ENCODE results near the gene GPR161. TPM values are rescaled to one million over a fixed set of nuclear protein-coding genes. Genes with fewer than 3 reads are reported as not detected.

GPR161 gene
- total RNA-seq, 3 donors from 2014 or later, result 2.2 to 13.1 (median 4.2) TPM

DNA sequence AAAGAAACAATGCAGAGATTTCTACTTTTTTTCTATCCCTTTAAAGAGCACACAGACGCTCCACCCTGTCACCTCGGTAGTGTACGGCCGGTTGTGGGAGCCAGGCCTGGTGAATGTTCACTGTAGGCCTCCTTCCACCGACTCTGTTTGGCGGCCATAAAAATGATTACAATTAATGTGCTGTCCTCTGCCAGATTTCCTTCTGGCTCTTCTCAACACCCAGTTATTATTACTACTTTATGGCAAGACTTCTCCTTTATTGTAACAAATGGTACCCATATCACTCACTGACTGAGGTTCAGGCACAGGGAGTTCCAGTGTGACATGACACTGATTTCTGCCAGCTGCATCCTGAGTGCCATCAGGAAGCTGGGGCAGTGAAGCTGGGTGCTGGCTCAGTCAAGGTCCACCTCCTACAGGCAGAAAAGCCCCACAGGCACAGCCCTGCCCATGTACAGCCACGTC is 37.4 kb downstream of the GPR161 start:
- no peaks in the 10 kb centered on the region for H3K4me1 ChIP-seq (ENCODE audit: low read depth)
- ATAC-seq (no peak), DNase-seq (no peak)
- intact Hi-C loops (cut with DNase I, micrococcal nuclease), result no loop called here
- H3K36me3 ChIP-seq (ENCODE audit: low read depth), result no peaks in the 10 kb centered on the region
- no peaks in the 10 kb centered on the region for H3K9me3 ChIP-seq
- TF ChIP-seq, protein P1, sequence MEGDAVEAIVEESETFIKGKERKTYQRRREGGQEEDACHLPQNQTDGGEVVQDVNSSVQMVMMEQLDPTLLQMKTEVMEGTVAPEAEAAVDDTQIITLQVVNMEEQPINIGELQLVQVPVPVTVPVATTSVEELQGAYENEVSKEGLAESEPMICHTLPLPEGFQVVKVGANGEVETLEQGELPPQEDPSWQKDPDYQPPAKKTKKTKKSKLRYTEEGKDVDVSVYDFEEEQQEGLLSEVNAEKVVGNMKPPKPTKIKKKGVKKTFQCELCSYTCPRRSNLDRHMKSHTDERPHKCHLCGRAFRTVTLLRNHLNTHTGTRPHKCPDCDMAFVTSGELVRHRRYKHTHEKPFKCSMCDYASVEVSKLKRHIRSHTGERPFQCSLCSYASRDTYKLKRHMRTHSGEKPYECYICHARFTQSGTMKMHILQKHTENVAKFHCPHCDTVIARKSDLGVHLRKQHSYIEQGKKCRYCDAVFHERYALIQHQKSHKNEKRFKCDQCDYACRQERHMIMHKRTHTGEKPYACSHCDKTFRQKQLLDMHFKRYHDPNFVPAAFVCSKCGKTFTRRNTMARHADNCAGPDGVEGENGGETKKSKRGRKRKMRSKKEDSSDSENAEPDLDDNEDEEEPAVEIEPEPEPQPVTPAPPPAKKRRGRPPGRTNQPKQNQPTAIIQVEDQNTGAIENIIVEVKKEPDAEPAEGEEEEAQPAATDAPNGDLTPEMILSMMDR (IDR thresholded peaks at IDR 0.05), result no peak
- no peak overlapping the region for H3K4me3 ChIP-seq

DNA sequence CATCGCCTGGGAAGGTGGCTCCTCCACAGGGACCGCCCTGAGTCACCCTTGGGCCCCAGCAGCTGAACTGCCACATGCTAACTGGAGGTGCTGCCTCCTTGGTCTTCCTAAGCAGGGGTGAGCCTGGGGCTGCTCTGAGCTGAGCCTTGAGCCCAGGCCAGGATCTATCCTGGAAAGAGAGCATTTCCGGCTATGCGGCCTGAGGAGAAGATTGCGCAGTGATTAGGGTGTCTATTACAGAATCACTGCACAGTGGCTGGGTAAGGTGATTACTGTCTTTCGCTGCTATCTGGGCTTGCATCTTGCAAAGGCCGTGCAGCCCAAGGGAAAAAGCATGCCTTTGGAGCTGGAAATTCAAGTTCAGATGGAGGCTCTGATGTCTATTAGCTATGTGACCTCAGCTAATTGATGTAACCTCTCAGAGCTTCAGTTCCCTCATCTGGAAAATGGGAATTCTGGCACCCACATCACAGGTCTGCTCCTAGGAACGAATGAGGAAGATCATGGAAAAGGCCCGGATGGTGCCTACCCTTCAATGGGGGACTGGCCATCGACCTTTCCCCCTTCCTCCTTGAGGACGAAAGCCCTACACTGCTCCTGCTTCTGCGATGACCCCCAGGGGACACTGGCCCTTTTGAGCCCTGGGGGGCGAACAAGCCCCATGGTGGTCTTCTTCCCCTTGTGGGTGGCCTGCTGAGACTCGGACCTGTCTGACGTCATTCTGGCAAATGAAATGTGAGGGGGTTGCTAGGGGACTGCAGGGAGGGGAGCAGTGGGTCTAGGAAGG is 38.0 kb downstream of the GPR161 start:
- intact Hi-C loops (cut with DNase I, micrococcal nuclease), result no loop called here
- ATAC-seq (no peak), DNase-seq (no peak)
- Histone ChIP-seq H3K9me3 (no peaks in the 10 kb centered on the region), H3K36me3 (ENCODE audit: low read depth) (no peaks in the 10 kb centered on the region), H3K4me3 (no peak overlapping the region), H3K4me1 (ENCODE audit: low read depth) (no peaks in the 10 kb centered on the region)
- TF ChIP-seq, protein P1 (IDR thresholded peaks at IDR 0.05), result no peak

DNA sequence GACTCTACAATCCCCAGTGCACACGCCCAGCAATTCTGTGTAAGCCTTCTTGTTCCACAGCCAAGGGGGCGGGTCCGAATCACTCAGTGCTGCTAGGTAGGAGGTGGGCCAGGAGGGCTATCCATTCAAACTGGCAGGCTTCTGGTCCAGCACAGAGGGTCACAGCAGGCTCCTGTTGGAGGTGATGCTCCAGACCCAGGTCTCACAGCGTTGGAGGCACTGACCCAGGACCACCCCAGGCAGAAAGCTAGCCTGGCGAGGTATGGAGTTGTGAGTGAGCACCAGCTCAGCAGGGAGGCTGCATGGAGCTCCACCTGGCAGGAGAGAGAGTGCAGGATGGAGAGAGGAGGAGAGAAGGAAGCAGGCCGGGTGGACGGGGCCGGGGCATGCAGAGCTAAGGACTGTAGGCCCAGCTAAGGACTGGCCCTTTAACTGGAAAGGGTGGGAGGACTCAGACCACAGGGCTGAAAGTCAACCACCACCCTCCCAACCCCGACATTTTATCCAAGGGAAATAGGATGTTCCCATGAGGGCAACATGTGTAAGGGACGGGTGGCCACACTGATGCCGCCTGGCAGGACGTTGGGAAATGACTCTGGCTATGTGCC is 38.7 kb downstream of the GPR161 start:
- DNase-seq, result no peak

DNA sequence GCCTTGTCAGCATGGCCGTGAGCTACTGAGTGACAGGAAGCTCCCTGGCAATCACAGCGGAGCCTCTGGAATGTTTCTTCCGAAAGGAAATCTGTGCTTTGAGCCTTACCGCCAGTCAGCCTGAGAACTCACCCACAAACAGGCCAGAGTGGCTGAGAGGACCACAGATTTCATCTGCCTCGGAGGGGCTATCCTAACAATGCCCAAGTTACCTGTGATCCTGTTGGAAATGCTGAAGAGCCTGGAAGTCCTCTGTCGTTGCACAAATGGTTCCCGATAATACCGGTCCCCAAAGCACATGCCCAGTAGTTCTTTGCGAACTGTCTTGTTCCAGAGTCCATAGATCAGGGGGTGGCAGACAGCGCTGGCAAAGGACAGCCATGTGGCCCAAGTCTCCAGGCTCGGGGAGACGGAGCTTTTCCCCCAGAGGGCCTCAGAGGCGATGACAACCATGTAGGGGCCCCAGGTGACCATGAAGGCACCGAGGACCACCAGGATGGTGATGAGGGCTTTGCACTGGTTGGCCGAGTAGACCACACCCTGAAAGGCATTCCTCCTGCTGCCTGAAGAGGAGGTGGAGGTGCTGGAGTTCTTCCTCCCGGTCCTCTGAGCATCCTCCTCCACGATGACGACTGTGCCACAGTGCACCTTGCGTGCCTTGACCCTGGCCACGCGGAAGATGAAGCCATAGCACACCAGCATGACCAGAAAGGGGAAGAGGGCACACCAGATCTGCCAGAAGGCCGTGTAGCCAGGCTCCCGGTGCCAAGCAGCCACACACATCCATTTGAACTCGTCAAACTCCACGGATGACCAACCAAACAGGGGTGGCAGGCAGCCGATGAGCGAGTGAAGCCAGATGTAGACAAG is 40.2 kb downstream of the GPR161 start:
- no peak for DNase-seq
- Histone ChIP-seq H3K4me3 (no peak overlapping the region), H3K4me1 (ENCODE audit: low read depth) (peaks cover 11% of the 10 kb centered on the region), H3K9me3 (no peaks in the 10 kb centered on the region), H3K36me3 (ENCODE audit: low read depth) (no peaks in the 10 kb centered on the region)
- intact Hi-C loops (cut with DNase I, micrococcal nuclease), result no loop called here
- TF ChIP-seq, protein P1 (IDR thresholded peaks at IDR 0.05), result no peak
- ATAC-seq, result no peak

More for the DNA sequence above, 38.7 kb downstream of the GPR161 start:
- TF ChIP-seq, protein P1 (IDR thresholded peaks at IDR 0.05), result no peak
- H3K9me3 ChIP-seq, result no peaks in the 10 kb centered on the region
- ATAC-seq, result peak; percentile 45
- intact Hi-C loops (cut with DNase I, micrococcal nuclease), result no loop called here
- peaks cover 4% of the 10 kb centered on the region for H3K4me1 ChIP-seq (ENCODE audit: low read depth)
- H3K36me3 ChIP-seq (ENCODE audit: low read depth), result no peaks in the 10 kb centered on the region
- H3K4me3 ChIP-seq, result no peak overlapping the region

DNA sequence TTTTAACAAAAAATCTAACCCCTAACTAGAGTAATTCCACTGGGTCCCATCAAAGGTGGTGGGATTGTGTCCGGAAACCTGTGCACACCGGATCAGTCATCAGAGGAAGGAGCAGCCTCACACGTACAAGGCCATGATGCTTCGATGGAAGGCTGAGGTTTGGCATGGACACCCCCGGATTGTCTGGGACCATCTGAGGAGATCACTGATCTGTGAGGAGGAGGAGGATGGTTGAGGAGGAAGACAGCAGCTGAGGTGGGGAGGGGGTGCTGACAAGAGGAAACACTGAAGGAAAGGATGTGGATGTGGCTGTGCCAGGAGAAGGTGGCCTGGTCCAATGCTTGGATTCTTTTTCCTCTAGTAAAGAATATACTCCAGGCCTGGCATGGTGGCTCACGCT is 41.3 kb downstream of the GPR161 start:
- Histone ChIP-seq H3K9me3 (no peaks in the 10 kb centered on the region), H3K36me3 (ENCODE audit: low read depth) (no peaks in the 10 kb centered on the region), H3K4me1 (ENCODE audit: low read depth) (peaks cover 11% of the 10 kb centered on the region), H3K4me3 (no peak overlapping the region)
- no peak for DNase-seq
- no peak for ATAC-seq
- intact Hi-C loops (cut with DNase I, micrococcal nuclease), result no loop called here
- TF ChIP-seq, protein P1 (IDR thresholded peaks at IDR 0.05), result no peak

All from mucosa of descending colon (tissue), 3 donors.